Liver (tissue), 3 donors: ENCODE results near the gene SCAMP1.

Source experiments
- EGR1 ChIP-seq, 2 donors: IDR thresholded peaks; 2 replicates each; pipeline ENCODE4 v1.6.1; 2016 to 2018; ENCODE audit warnings: antibody characterized with exemption in 2 of 2, low read depth in 2 of 2
- HNF4A ChIP-seq, 2 donors: conservative IDR thresholded peaks; 2 replicates each; pipeline ENCODE4 v1.6.1; 2016; ENCODE audit warnings: antibody characterized with exemption in 2 of 2, mild to moderate bottlenecking in 2 of 2
- JUND ChIP-seq, 2 donors: IDR thresholded peaks; 2 replicates each; pipeline ENCODE4 v1.6.1; 2016; ENCODE audit warnings: antibody characterized with exemption in 2 of 2
- NR2F2 ChIP-seq: IDR thresholded peaks from 2 replicates; pipeline ENCODE4 v1.6.1; 2016; ENCODE audit warnings: antibody characterized with exemption
- TAF1 ChIP-seq: conservative IDR thresholded peaks from 2 replicates; pipeline ENCODE4 v1.6.1; 2016; ENCODE audit warnings: antibody characterized with exemption, mild to moderate bottlenecking
- TF ChIP-seq, protein P1 (sequence below): fragments of 150-350 bp; IDR thresholded peaks from 2 replicates; pipeline ENCODE4 v1.5.1; 2017; ENCODE audit warnings: improper control_type of control experiment, low read depth, low read length; ENCODE audit not compliant: missing input control
- TF ChIP-seq, protein P2 (sequence below): IDR thresholded peaks from 2 replicates; pipeline ENCODE4 v1.6.1; 2016; ENCODE audit warnings: antibody characterized with exemption, mild to moderate bottlenecking
- TF ChIP-seq, protein P3 (sequence below): IDR thresholded peaks from 2 replicates; pipeline ENCODE4 v1.6.1; 2016; ENCODE audit warnings: antibody characterized with exemption
- TF ChIP-seq, protein P4 (sequence below): IDR thresholded peaks from 2 replicates; pipeline ENCODE4 v1.6.1; 2016; ENCODE audit warnings: antibody characterized with exemption
- TF ChIP-seq, protein P5 (sequence below): IDR thresholded peaks from 2 replicates; pipeline ENCODE4 v1.6.1; 2016; ENCODE audit warnings: antibody characterized with exemption
- donor health status: healthy.
- donor health status: healthy.

DNA sequence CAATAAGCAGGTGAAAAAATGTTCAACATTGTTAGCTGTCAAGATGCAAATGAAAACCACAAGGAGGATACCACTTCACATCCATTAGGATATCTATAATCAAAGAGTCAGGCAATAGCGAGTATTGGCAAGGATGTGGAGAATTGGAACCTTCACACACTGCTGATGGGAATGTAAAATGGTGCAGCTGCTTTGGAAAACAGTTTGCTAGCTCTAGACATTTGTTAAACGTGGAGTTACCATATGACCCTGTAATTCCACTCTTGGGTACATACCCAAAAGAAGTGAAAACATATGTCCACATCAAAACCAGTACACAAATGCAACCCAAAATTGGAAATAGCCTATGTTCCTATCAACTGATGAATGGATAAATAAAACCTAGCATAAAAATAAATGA, 37.4 kb downstream of the SCAMP1 start:
- TF ChIP-seq EGR1 (IDR thresholded peaks at IDR 0.05; ENCODE audit: low read depth in 2 of 2), result no peak
- TF ChIP-seq, protein P1, sequence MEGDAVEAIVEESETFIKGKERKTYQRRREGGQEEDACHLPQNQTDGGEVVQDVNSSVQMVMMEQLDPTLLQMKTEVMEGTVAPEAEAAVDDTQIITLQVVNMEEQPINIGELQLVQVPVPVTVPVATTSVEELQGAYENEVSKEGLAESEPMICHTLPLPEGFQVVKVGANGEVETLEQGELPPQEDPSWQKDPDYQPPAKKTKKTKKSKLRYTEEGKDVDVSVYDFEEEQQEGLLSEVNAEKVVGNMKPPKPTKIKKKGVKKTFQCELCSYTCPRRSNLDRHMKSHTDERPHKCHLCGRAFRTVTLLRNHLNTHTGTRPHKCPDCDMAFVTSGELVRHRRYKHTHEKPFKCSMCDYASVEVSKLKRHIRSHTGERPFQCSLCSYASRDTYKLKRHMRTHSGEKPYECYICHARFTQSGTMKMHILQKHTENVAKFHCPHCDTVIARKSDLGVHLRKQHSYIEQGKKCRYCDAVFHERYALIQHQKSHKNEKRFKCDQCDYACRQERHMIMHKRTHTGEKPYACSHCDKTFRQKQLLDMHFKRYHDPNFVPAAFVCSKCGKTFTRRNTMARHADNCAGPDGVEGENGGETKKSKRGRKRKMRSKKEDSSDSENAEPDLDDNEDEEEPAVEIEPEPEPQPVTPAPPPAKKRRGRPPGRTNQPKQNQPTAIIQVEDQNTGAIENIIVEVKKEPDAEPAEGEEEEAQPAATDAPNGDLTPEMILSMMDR, result no peak
- TF ChIP-seq, protein P2, sequence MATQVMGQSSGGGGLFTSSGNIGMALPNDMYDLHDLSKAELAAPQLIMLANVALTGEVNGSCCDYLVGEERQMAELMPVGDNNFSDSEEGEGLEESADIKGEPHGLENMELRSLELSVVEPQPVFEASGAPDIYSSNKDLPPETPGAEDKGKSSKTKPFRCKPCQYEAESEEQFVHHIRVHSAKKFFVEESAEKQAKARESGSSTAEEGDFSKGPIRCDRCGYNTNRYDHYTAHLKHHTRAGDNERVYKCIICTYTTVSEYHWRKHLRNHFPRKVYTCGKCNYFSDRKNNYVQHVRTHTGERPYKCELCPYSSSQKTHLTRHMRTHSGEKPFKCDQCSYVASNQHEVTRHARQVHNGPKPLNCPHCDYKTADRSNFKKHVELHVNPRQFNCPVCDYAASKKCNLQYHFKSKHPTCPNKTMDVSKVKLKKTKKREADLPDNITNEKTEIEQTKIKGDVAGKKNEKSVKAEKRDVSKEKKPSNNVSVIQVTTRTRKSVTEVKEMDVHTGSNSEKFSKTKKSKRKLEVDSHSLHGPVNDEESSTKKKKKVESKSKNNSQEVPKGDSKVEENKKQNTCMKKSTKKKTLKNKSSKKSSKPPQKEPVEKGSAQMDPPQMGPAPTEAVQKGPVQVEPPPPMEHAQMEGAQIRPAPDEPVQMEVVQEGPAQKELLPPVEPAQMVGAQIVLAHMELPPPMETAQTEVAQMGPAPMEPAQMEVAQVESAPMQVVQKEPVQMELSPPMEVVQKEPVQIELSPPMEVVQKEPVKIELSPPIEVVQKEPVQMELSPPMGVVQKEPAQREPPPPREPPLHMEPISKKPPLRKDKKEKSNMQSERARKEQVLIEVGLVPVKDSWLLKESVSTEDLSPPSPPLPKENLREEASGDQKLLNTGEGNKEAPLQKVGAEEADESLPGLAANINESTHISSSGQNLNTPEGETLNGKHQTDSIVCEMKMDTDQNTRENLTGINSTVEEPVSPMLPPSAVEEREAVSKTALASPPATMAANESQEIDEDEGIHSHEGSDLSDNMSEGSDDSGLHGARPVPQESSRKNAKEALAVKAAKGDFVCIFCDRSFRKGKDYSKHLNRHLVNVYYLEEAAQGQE, result no peak
- TF ChIP-seq NR2F2, result no peak
- no peak for TF ChIP-seq JUND (IDR thresholded peaks at IDR 0.05)
- TF ChIP-seq HNF4A (conservative IDR thresholded peaks at IDR 0.05), result no peak
- no peak for TF ChIP-seq TAF1
- TF ChIP-seq, protein P3, sequence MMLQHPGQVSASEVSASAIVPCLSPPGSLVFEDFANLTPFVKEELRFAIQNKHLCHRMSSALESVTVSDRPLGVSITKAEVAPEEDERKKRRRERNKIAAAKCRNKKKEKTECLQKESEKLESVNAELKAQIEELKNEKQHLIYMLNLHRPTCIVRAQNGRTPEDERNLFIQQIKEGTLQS, result no peak
- TF ChIP-seq, protein P4, sequence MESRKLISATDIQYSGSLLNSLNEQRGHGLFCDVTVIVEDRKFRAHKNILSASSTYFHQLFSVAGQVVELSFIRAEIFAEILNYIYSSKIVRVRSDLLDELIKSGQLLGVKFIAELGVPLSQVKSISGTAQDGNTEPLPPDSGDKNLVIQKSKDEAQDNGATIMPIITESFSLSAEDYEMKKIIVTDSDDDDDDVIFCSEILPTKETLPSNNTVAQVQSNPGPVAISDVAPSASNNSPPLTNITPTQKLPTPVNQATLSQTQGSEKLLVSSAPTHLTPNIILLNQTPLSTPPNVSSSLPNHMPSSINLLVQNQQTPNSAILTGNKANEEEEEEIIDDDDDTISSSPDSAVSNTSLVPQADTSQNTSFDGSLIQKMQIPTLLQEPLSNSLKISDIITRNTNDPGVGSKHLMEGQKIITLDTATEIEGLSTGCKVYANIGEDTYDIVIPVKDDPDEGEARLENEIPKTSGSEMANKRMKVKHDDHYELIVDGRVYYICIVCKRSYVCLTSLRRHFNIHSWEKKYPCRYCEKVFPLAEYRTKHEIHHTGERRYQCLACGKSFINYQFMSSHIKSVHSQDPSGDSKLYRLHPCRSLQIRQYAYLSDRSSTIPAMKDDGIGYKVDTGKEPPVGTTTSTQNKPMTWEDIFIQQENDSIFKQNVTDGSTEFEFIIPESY, result no peak
- TF ChIP-seq, protein P5, sequence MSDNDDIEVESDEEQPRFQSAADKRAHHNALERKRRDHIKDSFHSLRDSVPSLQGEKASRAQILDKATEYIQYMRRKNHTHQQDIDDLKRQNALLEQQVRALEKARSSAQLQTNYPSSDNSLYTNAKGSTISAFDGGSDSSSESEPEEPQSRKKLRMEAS, result no peak
